HG02885 (cell line): ENCODE results near the gene LRTM2.

Source experiments
- ATAC-seq: cut with Tn5 transposase; IDR thresholded peaks from one replicate; pipeline ENCODE4 v1.9.1; 2021; ENCODE audit warnings: mild to moderate bottlenecking; ENCODE audit not compliant: unreplicated experiment, poor library complexity

Gene LRTM2

GRCh38 chr12:1839956-1840951, 19.9 kb downstream of the LRTM2 start:
- ATAC-seq, result no peak

GRCh38 chr12:1840981-1841425, 20.6 kb downstream of the LRTM2 start:
- ATAC-seq, result no peak

- ATAC-seq, result no peak
These were observed 21.3 kb downstream of the LRTM2 start for GRCh38 chr12:1841586-1842182.

GRCh38 chr12:1842183-1842904, 22.0 kb downstream of the LRTM2 start:
- no peak for ATAC-seq

- ATAC-seq, result no peak
These were observed 22.7 kb downstream of the LRTM2 start for GRCh38 chr12:1842905-1843640.

GRCh38 chr12:1843641-1844005, 23.3 kb downstream of the LRTM2 start:
- ATAC-seq, result no peak

GRCh38 chr12:1844223-1844622, 23.9 kb downstream of the LRTM2 start:
- no peak for ATAC-seq

GRCh38 chr12:1844661-1845409, 24.5 kb downstream of the LRTM2 start:
- no peak for ATAC-seq

- no peak for ATAC-seq
These were observed 25.1 kb downstream of the LRTM2 start for GRCh38 chr12:1845427-1845826.

GRCh38 chr12:1845886-1846285, 25.5 kb downstream of the LRTM2 start:
- no peak for ATAC-seq

- ATAC-seq, result no peak
These were observed 26.3 kb downstream of the LRTM2 start for GRCh38 chr12:1846421-1847405.

GRCh38 chr12:1847411-1847810, 27.0 kb downstream of the LRTM2 start:
- ATAC-seq, result no peak

GRCh38 chr12:1848146-1848545, 27.8 kb downstream of the LRTM2 start:
- no peak for ATAC-seq

- ATAC-seq, result no peak
These were observed 28.4 kb downstream of the LRTM2 start for GRCh38 chr12:1848745-1849144.

- no peak for ATAC-seq
These were observed 30.9 kb downstream of the LRTM2 start for GRCh38 chr12:1851151-1851701.

GRCh38 chr12:1852076-1852475, 31.7 kb downstream of the LRTM2 start:
- ATAC-seq, result no peak

- ATAC-seq, result no peak
These were observed 33.4 kb downstream of the LRTM2 start for GRCh38 chr12:1853716-1854115.

GRCh38 chr12:1855241-1855640, 34.9 kb downstream of the LRTM2 start:
- no peak for ATAC-seq
